Sigmoid colon (tissue), 4 donors: ENCODE data around the gene LILRA2.

Source experiments
- CTCF ChIP-seq, 4 experiments: fragments of 450-650 bp in 3 of 4; fragments of 200-600 bp in 1 of 4; IDR thresholded peaks; one replicate each; pipeline ENCODE4 v1.5.1; 2016 to 2019; ENCODE audit warnings: antibody characterized with exemption in 4 of 4, mild to moderate bottlenecking in 3 of 4, moderate library complexity in 2 of 4
- EP300 ChIP-seq, 4 donors: sonication (generic); formaldehyde crosslinking; IDR thresholded peaks; one replicate each; pipeline ENCODE4 v1.6.1; 2017; ENCODE audit warnings: antibody characterized with exemption in 4 of 4
- POLR2A ChIP-seq, 2 donors: fragments of 450-650 bp; IDR thresholded peaks; one replicate each; pipeline ENCODE4 v1.6.1; 2016; ENCODE audit warnings: antibody characterized with exemption in 2 of 2, mild to moderate bottlenecking in 2 of 2, moderate library complexity in 2 of 2
- POLR2AphosphoS5 ChIP-seq, 4 donors: sonication (generic); formaldehyde crosslinking; IDR thresholded peaks; one replicate each; pipeline ENCODE4 v1.6.1; 2017; ENCODE audit warnings: antibody characterized with exemption in 4 of 4

- TF ChIP-seq POLR2A (IDR thresholded peaks at IDR 0.05) (no peak), CTCF (IDR thresholded peaks at IDR 0.05) (no peak), POLR2AphosphoS5 (IDR thresholded peaks at IDR 0.05) (no peak), EP300 (IDR thresholded peaks at IDR 0.05) (no peak)
Observed at GRCh38 chr19:54549224-54549623, 24.4 kb upstream of the LILRA2 start.
